Left renal pelvis (tissue), 4 donors: ENCODE results near the gene CEACAM4. TPM values are rescaled to one million over a fixed set of nuclear protein-coding genes. Genes with fewer than 3 reads are reported as not detected.
"Not testable (repeated sequence)": the region's sequence is repeated elsewhere in the genome, so short reads cannot be mapped to it uniquely, and the experiment has no call there.

Experiments
- DNase-seq, 4 donors: peaks; one replicate each; pipeline ENCODE4 v3.0.0-alpha.2; 2013; ENCODE audit warnings: low read depth in 4 of 4, low spot score in 3 of 4
- polyA plus RNA-seq, 4 donors: library from polyadenylated mRNA; unstranded; fragments of 120-200 nt; gene quantifications; one replicate each; pipeline ENCODE4 v1.2.1, GENCODE V29; 2013; ENCODE audit not compliant: insufficient read length in 4 of 4

Gene CEACAM4
- under 1 TPM in 2 of 4 donors, not detected in 2; 0.27 to 0.31 TPM for polyA plus RNA-seq

DNA sequence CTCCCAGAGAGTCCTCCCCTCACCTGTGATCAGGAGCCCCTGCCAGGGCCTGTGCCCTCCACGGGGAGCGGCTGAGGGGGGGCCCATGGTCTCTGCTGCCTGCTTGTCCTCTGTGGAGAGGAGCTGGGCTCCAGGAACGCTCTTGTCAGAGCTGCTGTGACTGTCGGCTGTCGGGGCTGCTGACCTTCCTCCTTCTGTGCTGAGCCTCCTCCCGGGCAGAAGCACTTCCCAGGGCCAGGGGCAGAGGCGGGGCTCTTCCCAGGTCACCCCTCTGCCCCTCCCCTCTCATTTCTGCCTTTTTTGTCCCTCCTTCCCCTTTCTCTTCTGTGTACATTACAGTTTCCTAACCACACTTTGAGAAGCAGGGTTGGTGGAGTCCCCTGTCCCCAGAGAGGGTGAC, at the start of gene CEACAM4:
TSS of gene CEACAM4 (minus strand) at position 198 of the 400 bp plus-strand sequence. CDS start at position 87, 111 bp downstream.
- no peak for DNase-seq

DNA sequence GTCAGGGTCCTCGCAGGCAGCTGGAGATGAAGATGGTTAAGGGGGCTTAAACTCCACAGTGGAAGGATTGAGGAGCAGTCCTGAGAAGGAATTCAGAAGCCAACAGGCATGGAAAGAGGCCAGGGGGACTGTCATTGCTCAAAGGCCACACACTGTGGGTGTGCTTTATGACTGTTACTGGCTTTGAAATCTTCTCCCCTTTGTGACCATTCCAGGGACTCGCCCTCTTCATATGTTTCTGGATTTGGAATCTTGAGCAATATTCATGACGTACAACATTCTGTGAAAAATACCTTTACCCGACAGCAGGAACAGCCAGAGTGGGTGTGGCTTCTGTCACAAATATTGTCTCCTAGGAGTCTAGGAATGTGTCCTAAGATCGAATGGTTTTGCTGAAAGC, 44.6 kb upstream of the CEACAM4 start:
- DNase-seq: no peak

GRCh38 chr19:41670755-41671154, 43.9 kb upstream of the CEACAM4 start:
- DNase-seq: no peak

DNA sequence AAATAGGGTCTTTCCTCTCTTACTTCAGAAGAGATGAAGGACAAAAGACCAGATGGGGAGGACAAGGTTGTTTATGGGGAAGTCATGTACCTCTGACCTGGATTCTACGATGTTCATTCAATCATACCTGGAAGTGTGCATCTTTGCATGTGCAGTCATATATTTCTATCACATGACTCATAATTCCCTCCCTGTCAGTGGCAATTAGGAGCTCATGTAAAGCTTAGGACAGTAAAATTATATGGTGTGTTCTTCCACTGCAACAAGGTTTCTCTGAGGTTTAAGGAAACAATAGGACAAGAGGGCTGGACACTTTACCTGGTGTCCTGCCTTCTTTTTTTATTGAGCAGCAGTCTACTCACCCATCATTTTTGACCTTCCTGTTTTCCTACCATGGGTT, 41.4 kb upstream of the CEACAM4 start:
- no peak for DNase-seq

DNA sequence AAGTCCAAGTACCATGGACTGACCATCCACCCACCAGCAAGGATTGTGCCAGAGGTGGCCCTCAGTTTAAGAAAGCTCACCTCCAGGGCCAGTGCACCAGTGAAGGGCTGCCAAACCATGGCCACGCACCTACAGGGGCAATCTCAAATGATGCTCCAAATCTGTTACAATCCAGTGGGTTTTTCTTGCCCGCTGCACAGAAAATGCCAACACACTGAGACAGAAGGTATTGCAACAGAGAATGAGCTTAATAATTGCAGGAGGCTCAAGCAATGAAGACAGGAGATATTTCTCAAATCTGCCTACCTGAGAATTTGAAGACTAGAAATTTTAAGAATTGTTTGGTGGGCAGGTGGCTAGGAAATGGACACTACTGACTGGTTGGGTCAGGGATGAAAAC, 39.2 kb upstream of the CEACAM4 start:
- no peak for DNase-seq

GRCh38 chr19:41657157-41657556, 30.3 kb upstream of the CEACAM4 start:
- no peak for DNase-seq

DNA sequence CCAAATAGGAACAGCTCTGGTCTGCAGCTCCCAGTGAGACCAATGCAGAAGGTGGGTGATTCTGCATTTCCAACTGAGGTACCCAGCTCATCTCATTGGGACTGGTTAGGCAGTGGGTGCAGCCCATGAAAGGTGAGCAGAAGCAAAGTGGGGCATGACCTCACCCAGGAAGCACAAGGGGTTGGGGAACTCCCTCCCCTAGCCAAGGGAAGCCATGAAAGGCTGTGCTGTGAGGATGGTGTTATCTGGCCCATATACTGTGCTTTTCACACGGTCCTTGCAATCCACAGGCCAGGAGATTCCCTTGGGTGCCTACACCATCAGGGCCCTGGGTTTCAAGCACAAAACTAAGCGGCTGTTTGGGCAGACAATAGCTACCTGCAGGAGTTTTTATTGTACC, 29.9 kb upstream of the CEACAM4 start:
- DNase-seq: not testable (repeated sequence)

GRCh38 chr19:41652250-41652649, 25.4 kb upstream of the CEACAM4 start:
- DNase-seq: no peak

GRCh38 chr19:41649827-41650226, 23.0 kb upstream of the CEACAM4 start:
- DNase-seq: no peak

DNA sequence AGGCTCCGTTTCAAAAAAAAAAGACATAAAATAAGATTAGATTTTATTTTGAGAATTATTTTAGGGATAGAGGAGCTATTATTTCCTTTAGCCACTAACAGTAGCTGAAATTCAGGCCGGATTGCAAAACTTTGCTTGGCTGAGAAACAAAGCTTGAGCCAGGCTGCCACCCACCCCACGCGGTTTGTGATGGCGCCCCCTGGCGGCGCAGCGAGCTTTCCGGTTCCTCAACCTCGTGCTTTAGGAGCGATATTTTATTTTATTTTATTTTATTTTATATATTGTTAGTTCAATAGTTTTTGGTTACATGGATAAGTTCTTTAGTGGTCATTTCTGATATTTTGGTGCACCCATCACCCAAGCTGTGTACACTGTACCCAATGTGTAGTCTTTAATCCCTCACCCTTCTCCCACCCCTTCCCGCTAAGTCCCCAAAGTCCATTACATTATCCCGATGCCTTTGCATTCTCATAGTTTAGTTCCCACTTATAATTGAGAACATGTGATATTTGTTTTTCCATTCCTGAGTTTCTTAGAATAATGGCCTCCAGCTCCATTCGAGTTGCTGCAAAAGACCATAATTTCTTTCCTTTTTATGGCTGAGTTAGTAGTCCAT, 19.8 kb upstream of the CEACAM4 start:
- DNase-seq: no peak

GRCh38 chr19:41641879-41642485, 15.1 kb upstream of the CEACAM4 start:
- peak in 3 of 4 donors; percentile 3 to 15 (median 6) for DNase-seq

DNA sequence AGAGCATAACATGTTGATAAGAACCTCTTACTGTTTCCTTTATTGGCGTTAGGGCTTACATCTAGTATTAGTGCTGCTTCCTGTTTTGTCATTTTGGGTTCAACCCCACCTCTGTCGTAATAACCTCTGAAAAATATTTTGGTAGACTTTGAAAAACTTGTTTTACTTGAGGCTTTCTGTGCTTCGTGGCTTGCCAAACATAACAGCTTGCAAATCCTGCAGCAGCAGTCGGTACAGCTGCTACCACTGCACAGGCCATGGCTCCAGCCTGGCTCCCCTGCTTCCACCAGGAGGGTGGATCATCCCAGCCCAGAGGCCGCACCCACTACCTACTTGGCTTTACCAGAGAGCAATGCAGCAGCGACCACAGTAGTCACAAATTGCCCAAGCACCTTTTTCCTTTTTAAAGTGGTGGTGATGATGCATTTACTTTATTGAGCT, 11.8 kb upstream of the CEACAM4 start:
- DNase-seq: no peak

DNA sequence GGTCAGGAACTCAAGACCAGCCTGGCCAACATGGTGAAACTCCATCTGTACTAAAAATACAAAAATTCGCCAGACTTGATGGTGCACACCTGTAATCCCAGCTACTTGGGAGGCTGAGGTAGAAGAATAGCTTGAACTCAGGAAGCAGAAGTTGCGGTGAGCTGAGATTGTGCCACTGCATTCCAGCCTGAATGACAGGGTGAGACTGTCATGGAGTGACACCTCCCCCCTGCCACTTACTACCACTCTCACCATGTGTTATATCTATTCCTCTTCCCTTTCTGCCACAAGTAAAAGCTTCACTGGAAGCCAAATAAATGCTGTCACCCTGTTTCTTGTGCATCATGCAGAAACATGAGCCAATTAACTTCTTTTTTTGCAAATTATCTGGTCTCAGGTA, 10.6 kb upstream of the CEACAM4 start:
- no peak for DNase-seq

- no peak for DNase-seq
Observed at GRCh38 chr19:41627966-41628675, 1.2 kb upstream of the CEACAM4 start.

DNA sequence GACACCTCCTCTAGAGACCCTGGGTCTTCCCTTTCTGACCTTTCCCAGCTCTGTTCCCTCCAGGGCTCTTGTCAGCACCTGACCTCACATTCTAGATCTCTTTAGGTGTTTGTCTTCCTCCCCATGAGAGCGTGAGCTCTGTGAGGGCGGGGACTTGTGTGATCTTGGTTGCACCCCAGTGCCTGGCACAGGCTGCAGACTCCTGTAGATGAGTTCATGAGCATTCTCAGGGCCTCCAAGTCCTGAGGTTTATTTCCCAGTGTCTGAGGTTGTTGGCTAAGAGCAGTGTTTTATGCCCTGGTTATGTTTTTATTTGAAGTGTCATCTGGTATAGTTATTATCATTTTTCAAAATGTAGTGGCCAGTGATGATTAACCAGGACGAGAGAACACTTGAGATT, 596 bp downstream of the CEACAM4 start:
- no peak for DNase-seq

GRCh38 chr19:41624937-41625336, 1.9 kb downstream of the CEACAM4 start:
- no peak for DNase-seq

- no peak for DNase-seq
Observed at GRCh38 chr19:41624515-41624914, 2.4 kb downstream of the CEACAM4 start.

DNA sequence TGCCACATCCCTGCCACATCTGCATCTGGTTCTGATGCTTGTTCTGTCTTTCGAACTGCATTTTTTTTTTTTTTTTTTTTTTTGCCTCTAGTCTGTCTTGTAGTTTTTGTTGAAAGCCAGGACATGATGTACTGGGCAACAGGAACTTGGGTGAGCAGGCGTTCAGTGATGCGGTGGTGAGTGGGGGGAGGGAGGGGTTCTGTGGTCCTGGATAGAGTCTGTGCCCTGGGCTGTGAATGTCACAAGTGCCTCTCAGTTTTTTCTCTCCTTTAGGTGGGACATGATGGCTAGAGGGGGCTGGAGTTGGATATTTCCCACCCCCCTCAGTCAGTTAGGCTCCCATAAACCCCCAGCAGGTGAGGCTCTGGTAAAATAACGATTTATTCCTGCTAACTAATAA, 3.5 kb downstream of the CEACAM4 start:
- no peak for DNase-seq

- no peak for DNase-seq
Observed at GRCh38 chr19:41621654-41622053, 5.2 kb downstream of the CEACAM4 start.

DNA sequence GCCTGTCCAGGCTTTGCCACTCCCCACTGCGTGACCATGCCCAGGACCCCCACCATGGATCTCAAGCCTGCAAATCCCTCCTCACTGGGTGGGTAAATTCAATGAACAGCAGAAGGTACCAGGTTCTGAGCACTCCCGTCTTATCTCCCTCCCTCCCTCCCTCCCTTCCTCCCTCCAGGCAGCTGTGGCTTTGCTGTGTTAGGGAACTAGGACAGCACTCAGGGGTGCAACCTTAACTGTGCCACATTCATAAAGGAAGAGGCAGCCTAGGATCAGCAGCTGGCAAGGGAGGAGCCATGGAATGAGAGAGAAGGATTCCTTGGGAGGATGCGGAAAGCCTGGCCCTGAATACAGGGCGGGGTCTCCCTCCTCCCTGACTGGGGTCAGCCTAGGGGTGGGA, 5.6 kb downstream of the CEACAM4 start:
- DNase-seq: no peak

GRCh38 chr19:41620171-41620570, 6.7 kb downstream of the CEACAM4 start:
- no peak for DNase-seq

- DNase-seq: no peak
Observed at GRCh38 chr19:41619018-41619556, 7.8 kb downstream of the CEACAM4 start.
